Tibial artery (tissue), 4 donors: ENCODE data around the gene KRT33A.

Source experiments
- DNase-seq, 2 donors: peaks; one replicate each; pipeline ENCODE4 v3.0.0-alpha.2; 2019
- H3K27ac ChIP-seq, 2 donors: fragments of 200-600 bp; sonication (generic) in 1 of 2; 1 replicate in 1 of 2; 2 replicates in 1 of 2; pipeline ENCODE4 v1.5.1; 2018 to 2019; ENCODE audit warnings: mild to moderate bottlenecking in 1 of 2
- H3K27me3 ChIP-seq, 2 donors: fragments of 200-600 bp; sonication (generic) in 1 of 2; one replicate each; pipeline versions ENCODE4 v1.5.1 to v1.6.0; 2016 to 2019
- H3K36me3 ChIP-seq, 3 donors: fragments of 200-600 bp; sonication (generic) in 2 of 3; one replicate each; pipeline ENCODE4 v1.5.1; 2016 to 2019; ENCODE audit warnings: mild to moderate bottlenecking in 2 of 3
- H3K4me1 ChIP-seq, 4 donors: fragments of 200-600 bp; sonication (generic) in 2 of 4; 1 replicate in 3 of 4; 2 replicates in 1 of 4; pipeline ENCODE4 v1.5.1; 2016 to 2019
- H3K4me3 ChIP-seq, 2 donors: fragments of 200-600 bp; sonication (generic) in 1 of 2; 1 replicate in 1 of 2; 2 replicates in 1 of 2; pipeline ENCODE4 v1.5.1; 2018 to 2019; ENCODE audit warnings: mild to moderate bottlenecking in 2 of 2
- H3K9me3 ChIP-seq, 3 donors: fragments of 200-600 bp; sonication (generic) in 1 of 3; one replicate each; pipeline ENCODE4 v1.5.1; 2016 to 2019
- CTCF ChIP-seq, 2 experiments: fragments of 200-600 bp in 1 of 2; fragments of 450-650 bp in 1 of 2; IDR thresholded peaks; one replicate each; pipeline ENCODE4 v1.5.1; 2017 to 2019; ENCODE audit warnings: antibody characterized with exemption in 2 of 2, mild to moderate bottlenecking in 1 of 2, moderate library complexity in 1 of 2
- intact Hi-C: fragments of 100-400 bp; cut with DNase I; formaldehyde crosslinking; loops from one replicate; pipeline ENCODE4 v1.15.0; 2023; ENCODE audit warnings: low total_unique reads

The KRT33A gene

DNA sequence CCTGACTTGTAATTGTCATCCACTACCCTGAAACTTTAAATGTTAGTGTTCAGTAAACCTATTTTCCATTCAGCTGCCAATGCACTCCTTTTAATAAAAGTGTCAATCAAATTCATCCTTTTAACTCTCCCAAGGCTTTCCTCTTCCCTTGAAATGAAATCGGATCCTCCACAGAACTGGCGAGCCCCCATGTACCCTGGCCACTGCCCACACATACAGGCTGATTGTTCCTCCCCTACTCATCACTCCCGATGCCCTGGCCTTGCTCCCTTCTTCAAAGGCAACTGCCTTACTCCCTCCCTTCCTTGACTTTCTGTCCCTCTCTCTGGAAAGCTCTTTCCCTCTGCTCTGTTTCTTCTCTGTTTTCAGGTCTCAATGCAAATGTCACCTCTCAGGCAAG, 7.6 kb downstream of the KRT33A start:
- Histone ChIP-seq H3K36me3 (no peaks in the 10 kb centered on the region), H3K27ac (no peak overlapping the region), H3K4me3 (no peak overlapping the region), H3K9me3 (no peaks in the 10 kb centered on the region), H3K27me3 (no peaks in the 10 kb centered on the region), H3K4me1 (peaks cover 0 to 4% (median 0%) of the 10 kb centered on the region in 4 donors)
- intact Hi-C loops, result no loop called here
- no peak for TF ChIP-seq CTCF (IDR thresholded peaks at IDR 0.05)
- no peak for DNase-seq

DNA sequence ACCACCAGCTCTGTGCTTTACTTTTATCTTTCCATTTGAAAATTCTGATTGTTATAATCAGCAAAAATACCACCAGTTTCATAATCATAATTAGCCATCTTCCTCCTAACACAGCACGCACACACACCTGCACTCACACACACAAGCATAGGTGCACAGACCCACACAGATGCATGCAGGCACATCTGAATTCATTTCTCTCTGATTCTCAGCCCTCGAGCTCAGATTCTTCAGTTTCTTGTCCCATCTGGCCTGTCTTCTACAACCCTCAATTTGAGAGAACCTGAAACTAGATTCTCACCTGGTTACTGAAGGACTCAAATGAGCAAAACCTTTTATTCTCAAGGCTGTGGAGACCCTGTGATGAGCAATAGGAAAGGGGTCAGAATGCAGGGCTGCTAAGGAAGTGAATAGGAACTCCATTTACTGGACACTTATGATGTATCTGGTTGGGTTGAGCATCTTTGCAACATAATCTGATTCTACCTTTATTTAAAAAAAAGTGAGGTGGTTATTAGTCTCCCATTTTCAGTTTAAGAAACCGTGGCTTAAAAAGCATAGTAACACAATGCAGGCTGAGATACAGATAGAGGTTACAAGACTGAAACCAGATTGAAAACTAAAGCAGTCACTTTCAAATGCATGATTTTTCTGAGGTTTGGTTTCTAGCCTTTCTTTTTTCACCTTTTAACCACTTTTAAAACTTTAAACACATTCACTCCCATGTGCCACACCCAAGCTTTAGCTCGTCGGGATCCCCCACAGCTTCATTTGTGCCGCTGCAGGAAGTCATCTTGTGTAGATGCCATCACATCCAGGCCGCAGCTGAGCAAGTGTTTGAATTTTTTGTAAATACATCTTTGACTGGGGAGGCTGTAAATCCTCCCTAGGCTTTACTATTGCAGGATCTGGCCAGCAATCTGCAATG, 9.4 kb downstream of the KRT33A start:
- Histone ChIP-seq H3K27ac (no peak overlapping the region), H3K4me1 (peaks cover 0 to 4% (median 0%) of the 10 kb centered on the region in 4 donors), H3K4me3 (no peak overlapping the region), H3K9me3 (no peaks in the 10 kb centered on the region), H3K36me3 (no peaks in the 10 kb centered on the region), H3K27me3 (no peaks in the 10 kb centered on the region)
- intact Hi-C loops, result no loop called here
- no peak for TF ChIP-seq CTCF (IDR thresholded peaks at IDR 0.05)
- DNase-seq, result no peak

DNA sequence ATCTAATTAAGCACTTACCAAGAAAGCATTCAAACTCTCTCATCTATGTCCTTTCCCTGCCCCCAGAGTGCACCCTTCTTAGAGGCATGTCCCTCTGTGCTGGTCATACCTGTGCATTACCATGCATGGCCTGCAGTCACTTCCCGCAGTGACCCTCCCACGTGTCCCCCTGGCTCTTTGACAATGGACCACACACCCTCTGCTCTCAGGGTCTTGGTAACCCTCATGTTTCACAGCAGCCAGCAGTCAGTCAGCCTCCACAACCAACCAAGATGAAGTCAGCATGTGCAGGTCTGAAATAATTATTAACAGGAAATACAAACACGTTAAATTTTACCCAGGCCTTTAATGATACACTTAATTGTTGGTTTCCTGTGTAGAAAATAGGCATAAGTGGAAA, 10.1 kb downstream of the KRT33A start:
- Histone ChIP-seq H3K27ac (no peak overlapping the region), H3K9me3 (no peaks in the 10 kb centered on the region), H3K27me3 (no peaks in the 10 kb centered on the region), H3K36me3 (no peaks in the 10 kb centered on the region), H3K4me3 (no peak overlapping the region), H3K4me1 (peaks cover 0 to 4% (median 0%) of the 10 kb centered on the region in 4 donors)
- intact Hi-C loops, result no loop called here
- DNase-seq, result no peak
- TF ChIP-seq CTCF (IDR thresholded peaks at IDR 0.05), result no peak

- H3K27ac ChIP-seq, result no peak overlapping the region
- intact Hi-C loops, result no loop called here
- TF ChIP-seq CTCF (IDR thresholded peaks at IDR 0.05), result no peak
- no peak overlapping the region for H3K4me3 ChIP-seq
- H3K27me3 ChIP-seq, result peaks cover 0 to 8% of the 10 kb centered on the region in 2 donors
- no peaks in the 10 kb centered on the region for H3K9me3 ChIP-seq
- H3K4me1 ChIP-seq, result peaks cover 0 to 10% (median 0%) of the 10 kb centered on the region in 4 donors
- H3K36me3 ChIP-seq, result no peaks in the 10 kb centered on the region
- DNase-seq, result no peak
Observed at GRCh38 chr17:41339571-41340172, 11.0 kb downstream of the KRT33A start.

- H3K27me3 ChIP-seq, result peaks cover 0 to 8% of the 10 kb centered on the region in 2 donors
- no peaks in the 10 kb centered on the region for H3K36me3 ChIP-seq
- H3K4me1 ChIP-seq, result peaks cover 0 to 12% (median 0%) of the 10 kb centered on the region in 4 donors
- no peak overlapping the region for H3K4me3 ChIP-seq
- no peaks in the 10 kb centered on the region for H3K9me3 ChIP-seq
- no peak for TF ChIP-seq CTCF (IDR thresholded peaks at IDR 0.05)
- intact Hi-C loops, result no loop called here
- no peak overlapping the region for H3K27ac ChIP-seq
- no peak for DNase-seq
Observed at GRCh38 chr17:41338961-41339485, 11.6 kb downstream of the KRT33A start.
